SH-SY5Y (cell line): ENCODE results near the gene LGALS12.

Experiments
- GATA2 ChIP-seq: IDR thresholded peaks from 2 replicates; pipeline ENCODE4 v1.6.1; 2011; ENCODE audit warnings: mild to moderate bottlenecking, low read depth, low read length
- GATA3 ChIP-seq: IDR thresholded peaks from 2 replicates; pipeline ENCODE4 v1.6.1; 2011; ENCODE audit warnings: low read depth, mild to moderate bottlenecking, low read length, moderate library complexity

GRCh38 chr11:63532799-63533475, 27.1 kb downstream of the LGALS12 start:
- no peak; the same call in 1 of the 2 replicates for TF ChIP-seq GATA2
- TF ChIP-seq GATA3, result no peak
